ENCODE measurements around the gene C1orf53. TPM values are rescaled to one million over a fixed set of nuclear protein-coding genes. Genes with fewer than 3 reads are reported as not detected.
"Not testable (repeated sequence)": the region's sequence is repeated elsewhere in the genome, so short reads cannot be mapped to it uniquely, and the experiment has no call there.

C1orf53 gene
- 1 to 10 TPM; 1.2 to 2.0 TPM for total RNA-seq

DNA sequence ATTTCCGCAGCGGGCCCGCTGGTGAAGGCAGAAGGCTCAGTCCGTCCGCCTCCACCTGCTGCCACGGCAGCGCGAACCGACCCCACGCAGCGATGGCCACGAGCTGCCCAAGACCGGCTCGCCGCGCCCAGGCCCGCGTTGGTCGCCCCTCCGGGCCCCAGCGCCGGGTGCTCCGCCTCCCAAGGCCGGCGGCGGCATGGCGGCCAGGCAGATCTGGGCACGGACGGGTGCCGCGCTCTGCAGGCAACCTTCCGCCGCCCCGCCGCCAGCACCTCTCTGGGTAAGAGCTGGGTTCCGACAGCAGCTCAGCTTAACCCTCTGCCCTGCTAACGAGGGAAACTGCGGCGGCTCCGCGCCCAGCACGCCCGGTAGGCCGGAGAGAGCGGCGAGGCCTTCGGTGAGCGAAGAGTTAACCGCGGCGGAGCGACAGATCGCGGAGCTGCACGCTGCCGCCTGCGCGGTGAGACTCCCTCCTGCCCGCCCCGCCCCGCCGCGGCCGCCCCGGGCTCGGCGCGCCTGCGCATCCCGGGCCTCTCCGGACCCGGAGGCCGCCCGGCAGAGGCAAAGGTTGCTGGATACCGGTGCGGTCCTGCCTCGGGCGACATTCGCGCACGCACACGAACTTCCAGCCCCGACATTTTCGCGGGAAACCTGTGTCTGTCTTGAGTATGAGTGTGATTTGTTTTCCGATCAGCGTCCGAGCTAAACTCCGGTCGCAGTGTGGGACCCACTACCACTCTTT, at the start of gene C1orf53:
TSS of gene C1orf53 (plus strand) at position 177 of the 742 bp plus-strand sequence. CDS start at position 197, 20 bp downstream.
- Mint-ChIP-seq H3K4me3 (peak within 1 kb of the TSS; percentile 82), H3K27ac (peak within 1 kb of the TSS; percentile 92), H3K4me1 (peaks cover 14% of the 10 kb centered on the region), H3K9me3 (no peaks in the 10 kb centered on the region), H3K27me3 (peaks cover 47% of the 10 kb centered on the region), H3K36me3 (ENCODE audit: low read depth) (peaks cover 4% of the 10 kb centered on the region)
- ChIA-PET CTCF (interaction anchor here (1.0 to 3.3 kb wide), 7 partner anchors 12 to 383 kb away, joined by 3 to 14 read pairs (median 3); partner anchors contain the start of gene LHX9), POLR2A (interaction anchor here (0.6 to 0.7 kb wide), 2 partner anchors 14 to 126 kb away, joined by 3 to 4 read pairs; no protein-coding TSS in a partner anchor)
- DNase-seq, result peak; percentile 74

DNA sequence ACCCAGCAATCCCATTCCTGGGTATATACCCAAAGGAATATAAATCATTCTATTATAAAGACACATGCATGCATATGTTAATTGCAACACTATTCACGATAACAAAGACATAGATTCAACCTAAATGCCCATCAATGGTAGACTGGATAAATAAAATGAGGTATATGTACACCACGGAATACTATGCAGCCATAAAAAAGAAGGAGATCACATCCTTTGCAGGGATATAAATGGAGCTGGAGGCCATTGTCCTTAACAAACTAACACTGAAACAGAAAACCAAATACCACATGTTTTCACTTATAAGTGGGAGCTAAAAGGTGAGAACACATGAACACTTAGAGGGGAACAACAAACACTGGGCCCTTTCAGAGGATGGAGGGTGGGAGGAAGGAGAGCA, 46.7 kb upstream of the C1orf53 start:
- H3K4me3 Mint-ChIP-seq; POLR2A ChIA-PET; H3K4me1 Mint-ChIP-seq; H3K27me3 Mint-ChIP-seq; H3K9me3 Mint-ChIP-seq; DNase-seq; H3K27ac Mint-ChIP-seq; H3K36me3 Mint-ChIP-seq (ENCODE audit: low read depth): not testable (repeated sequence)
- CTCF ChIA-PET, result interaction anchor here (0.9 kb wide), 1 partner anchor 507 kb away, joined by 3 read pairs; no protein-coding TSS in a partner anchor

DNA sequence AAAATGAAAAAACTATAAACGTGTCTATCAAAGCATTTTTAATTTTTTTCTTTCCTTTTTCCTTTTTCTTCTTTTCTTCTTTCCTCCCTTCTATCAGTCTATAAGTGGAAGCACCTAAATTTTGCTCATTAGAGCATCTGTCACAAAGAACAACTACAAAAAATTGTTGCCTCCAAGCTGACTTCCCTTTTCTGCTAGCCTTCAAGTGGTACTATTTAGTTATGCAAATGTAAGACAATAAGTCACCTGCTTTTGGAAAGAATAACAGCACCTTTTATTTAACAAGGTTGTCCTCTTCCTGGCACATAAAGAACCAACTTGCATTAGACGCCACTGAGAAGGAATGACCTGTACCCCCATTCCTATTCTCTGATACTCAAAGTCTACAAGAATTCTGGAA, 45.0 kb upstream of the C1orf53 start:
- H3K27ac Mint-ChIP-seq, result no peak overlapping the region
- no peaks in the 10 kb centered on the region for H3K4me1 Mint-ChIP-seq
- no peak overlapping the region for H3K4me3 Mint-ChIP-seq
- H3K9me3 Mint-ChIP-seq, result peaks cover 3% of the 10 kb centered on the region
- no peak for DNase-seq
- no peaks in the 10 kb centered on the region for H3K27me3 Mint-ChIP-seq
- CTCF ChIA-PET, result no interaction called here
- H3K36me3 Mint-ChIP-seq (ENCODE audit: low read depth), result no peaks in the 10 kb centered on the region
- POLR2A ChIA-PET, result no interaction called here

DNA sequence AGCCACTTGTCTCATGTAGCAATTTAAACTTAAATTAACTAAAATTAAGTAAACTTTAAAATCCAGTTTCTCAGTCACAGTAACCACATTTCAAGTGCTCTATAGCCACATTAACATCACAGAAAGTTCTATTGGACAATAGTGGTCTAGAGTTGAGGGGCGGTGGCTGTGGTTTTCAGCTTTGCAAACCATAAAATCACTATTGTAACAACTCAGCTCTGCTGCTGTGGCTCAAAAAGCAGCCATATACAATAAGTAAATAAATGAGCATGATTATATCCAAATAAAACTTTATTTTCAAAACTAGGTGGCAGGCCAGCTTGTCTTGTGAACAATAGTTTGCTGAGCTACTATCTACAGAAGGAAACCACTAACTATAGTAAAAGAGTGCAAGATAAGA, 43.4 kb upstream of the C1orf53 start:
- Mint-ChIP-seq H3K27ac (no peak overlapping the region), H3K4me3 (no peak overlapping the region), H3K36me3 (ENCODE audit: low read depth) (no peaks in the 10 kb centered on the region)

GRCh38 chr1:197862221-197862620, 40.2 kb upstream of the C1orf53 start:
- POLR2A ChIA-PET, result no interaction called here

More for the DNA sequence above, 43.4 kb upstream of the C1orf53 start:
- no peak for DNase-seq
- H3K9me3 Mint-ChIP-seq, result peaks cover 3% of the 10 kb centered on the region
- H3K4me1 Mint-ChIP-seq, result no peaks in the 10 kb centered on the region
- ChIA-PET POLR2A (no interaction called here), CTCF (interaction anchor here (1.0 kb wide), 1 partner anchor 9 kb away, joined by 3 read pairs; no protein-coding TSS in a partner anchor)
- no peaks in the 10 kb centered on the region for H3K27me3 Mint-ChIP-seq

DNA sequence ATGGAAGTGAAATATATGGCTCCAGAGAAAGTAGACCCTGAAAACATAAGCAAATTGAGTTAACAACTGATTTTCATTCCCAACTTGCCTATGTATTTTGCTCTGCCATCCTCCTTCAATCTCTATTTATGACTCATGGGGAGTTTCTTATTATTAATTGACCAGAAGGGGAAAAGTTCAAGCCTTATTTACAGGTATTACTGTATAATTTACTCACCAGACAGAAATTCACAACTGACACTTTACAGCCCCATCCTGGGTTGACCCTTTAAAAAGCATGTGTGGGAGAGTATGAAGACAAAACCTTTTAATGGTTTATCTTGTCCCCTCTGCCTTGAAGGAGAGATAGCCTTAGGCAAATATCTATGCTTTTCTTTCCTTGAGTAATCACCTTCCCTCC, 39.8 kb upstream of the C1orf53 start:
- H3K36me3 Mint-ChIP-seq (ENCODE audit: low read depth), result no peaks in the 10 kb centered on the region
- H3K4me1 Mint-ChIP-seq, result no peaks in the 10 kb centered on the region
- ChIA-PET CTCF (no interaction called here), POLR2A (no interaction called here)
- H3K4me3 Mint-ChIP-seq, result no peak overlapping the region
- peaks cover 2% of the 10 kb centered on the region for H3K27me3 Mint-ChIP-seq
- no peak for DNase-seq
- no peaks in the 10 kb centered on the region for H3K9me3 Mint-ChIP-seq
- H3K27ac Mint-ChIP-seq, result no peak overlapping the region

More at GRCh38 chr1:197862221-197862620, 40.2 kb upstream of the C1orf53 start:
- no peak overlapping the region for H3K4me3 Mint-ChIP-seq
- H3K27ac Mint-ChIP-seq, result no peak overlapping the region
- no peaks in the 10 kb centered on the region for H3K4me1 Mint-ChIP-seq
- no peaks in the 10 kb centered on the region for H3K9me3 Mint-ChIP-seq
- no peaks in the 10 kb centered on the region for H3K36me3 Mint-ChIP-seq (ENCODE audit: low read depth)
- peaks cover 2% of the 10 kb centered on the region for H3K27me3 Mint-ChIP-seq
- DNase-seq, result no peak
- CTCF ChIA-PET, result no interaction called here

DNA sequence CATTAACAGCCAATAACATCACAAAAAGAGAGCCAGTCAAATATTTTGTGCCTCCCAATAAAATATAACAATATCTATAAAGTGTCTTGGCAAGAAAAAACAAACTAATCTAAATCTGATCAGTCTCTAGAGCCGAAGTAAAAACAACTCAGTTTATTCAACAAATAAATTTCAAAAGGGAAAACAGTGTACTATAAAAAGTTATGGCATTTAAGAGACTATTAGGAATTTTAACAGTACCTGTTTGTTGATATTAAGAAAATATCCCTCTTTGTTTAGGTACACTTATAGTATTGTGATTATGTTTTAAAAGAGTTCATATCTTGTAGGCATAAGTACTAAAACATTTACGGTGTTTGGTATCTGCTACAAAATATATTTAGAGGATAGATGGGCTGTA, 36.6 kb upstream of the C1orf53 start:
- POLR2A ChIA-PET, result no interaction called here
- H3K27ac Mint-ChIP-seq, result no peak overlapping the region
- no peaks in the 10 kb centered on the region for H3K36me3 Mint-ChIP-seq (ENCODE audit: low read depth)
- H3K27me3 Mint-ChIP-seq, result peaks cover 2% of the 10 kb centered on the region
- CTCF ChIA-PET, result no interaction called here
- no peaks in the 10 kb centered on the region for H3K9me3 Mint-ChIP-seq
- no peak overlapping the region for H3K4me3 Mint-ChIP-seq
- H3K4me1 Mint-ChIP-seq, result peaks cover 2% of the 10 kb centered on the region
- no peak for DNase-seq

- ChIA-PET POLR2A (no interaction called here), CTCF (interaction anchor here (0.7 to 1.6 kb wide), 6 partner anchors 9 to 343 kb away, joined by 3 to 10 read pairs (median 4); no protein-coding TSS in a partner anchor)
- no peak overlapping the region for H3K27ac Mint-ChIP-seq
- H3K4me1 Mint-ChIP-seq, result peaks cover 2% of the 10 kb centered on the region
- DNase-seq, result peak; percentile 56
- no peak overlapping the region for H3K4me3 Mint-ChIP-seq
- H3K9me3 Mint-ChIP-seq, result no peaks in the 10 kb centered on the region
- H3K27me3 Mint-ChIP-seq, result peaks cover 14% of the 10 kb centered on the region
- no peaks in the 10 kb centered on the region for H3K36me3 Mint-ChIP-seq (ENCODE audit: low read depth)
These were observed 33.5 kb upstream of the C1orf53 start for GRCh38 chr1:197868751-197869489.

- no peak overlapping the region for H3K4me3 Mint-ChIP-seq
These were observed 32.8 kb upstream of the C1orf53 start for GRCh38 chr1:197869490-197870077.

GRCh38 chr1:197876894-197877293, 25.5 kb upstream of the C1orf53 start:
- DNase-seq, result no peak
- Mint-ChIP-seq H3K4me1 (no peaks in the 10 kb centered on the region), H3K9me3 (peaks cover 11% of the 10 kb centered on the region), H3K27me3 (peaks cover 33% of the 10 kb centered on the region), H3K27ac (no peak overlapping the region), H3K36me3 (ENCODE audit: low read depth) (no peaks in the 10 kb centered on the region), H3K4me3 (no peak overlapping the region)
- ChIA-PET POLR2A (no interaction called here), CTCF (no interaction called here)

More at GRCh38 chr1:197869490-197870077, 32.8 kb upstream of the C1orf53 start:
- no peak for DNase-seq
- no peaks in the 10 kb centered on the region for H3K9me3 Mint-ChIP-seq
- peaks cover 2% of the 10 kb centered on the region for H3K4me1 Mint-ChIP-seq
- H3K36me3 Mint-ChIP-seq (ENCODE audit: low read depth), result no peaks in the 10 kb centered on the region
- ChIA-PET POLR2A (no interaction called here), CTCF (interaction anchor here (0.8 to 1.6 kb wide), 4 partner anchors 9 to 343 kb away, joined by 3 to 10 read pairs (median 4); no protein-coding TSS in a partner anchor)
- no peak overlapping the region for H3K27ac Mint-ChIP-seq
- peaks cover 16% of the 10 kb centered on the region for H3K27me3 Mint-ChIP-seq

DNA sequence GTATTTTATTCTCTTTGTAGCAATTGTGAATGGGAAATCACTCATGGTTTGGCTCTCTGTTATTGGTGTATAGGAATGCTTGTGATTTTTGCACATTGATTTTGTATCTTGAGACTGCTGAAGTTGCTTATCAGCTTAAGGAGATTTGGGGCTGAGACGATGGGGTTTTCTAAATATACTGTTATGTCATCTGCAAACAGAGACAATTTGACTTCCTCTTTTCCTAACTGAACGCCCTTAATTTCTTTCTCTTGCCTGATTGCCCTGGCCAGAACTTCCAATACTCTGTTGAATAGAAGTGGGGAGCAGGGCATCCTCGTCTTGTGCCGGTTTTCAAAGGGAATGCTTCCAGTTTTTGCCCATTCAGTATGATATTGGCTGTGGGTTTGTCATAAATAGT, 22.0 kb upstream of the C1orf53 start:
- CTCF ChIA-PET, result interaction anchor here (0.6 kb wide), 1 partner anchor 1751 kb away, joined by 3 read pairs; no protein-coding TSS in a partner anchor
- H3K4me1 Mint-ChIP-seq; DNase-seq; H3K36me3 Mint-ChIP-seq (ENCODE audit: low read depth); H3K27ac Mint-ChIP-seq; POLR2A ChIA-PET; H3K4me3 Mint-ChIP-seq: not testable (repeated sequence)
- Mint-ChIP-seq H3K9me3 (peaks cover 11% of the 10 kb centered on the region), H3K27me3 (peaks cover 38% of the 10 kb centered on the region)

GRCh38 chr1:197882241-197882640, 20.2 kb upstream of the C1orf53 start:
- POLR2A ChIA-PET, CTCF ChIA-PET, H3K4me3 Mint-ChIP-seq: not testable (repeated sequence)

GRCh38 chr1:197884173-197884572, 18.3 kb upstream of the C1orf53 start:
- DNase-seq, result no peak
- Mint-ChIP-seq H3K27ac (no peak overlapping the region), H3K4me3 (no peak overlapping the region), H3K27me3 (peaks cover 36% of the 10 kb centered on the region), H3K36me3 (ENCODE audit: low read depth) (no peaks in the 10 kb centered on the region), H3K9me3 (no peaks in the 10 kb centered on the region), H3K4me1 (no peaks in the 10 kb centered on the region)
- ChIA-PET CTCF (no interaction called here), POLR2A (no interaction called here)

More at GRCh38 chr1:197882241-197882640, 20.2 kb upstream of the C1orf53 start:
- DNase-seq; H3K27ac Mint-ChIP-seq; H3K4me1 Mint-ChIP-seq; H3K9me3 Mint-ChIP-seq; H3K36me3 Mint-ChIP-seq (ENCODE audit: low read depth): not testable (repeated sequence)
- H3K27me3 Mint-ChIP-seq, result peaks cover 34% of the 10 kb centered on the region
